ENCODE data around the gene SLC6A18. TPM values are rescaled to one million over a fixed set of nuclear protein-coding genes. Genes with fewer than 3 reads are reported as not detected.

Gene SLC6A18
- total RNA-seq, 1 experiment from 2014 or later = not detected

- H3K4me1 ChIP-seq (ENCODE audit: control insufficient read depth, insufficient read depth, low read length) = peaks cover 11% of the 10 kb centered on the region
- intact Hi-C loops (cut with micrococcal nuclease; ENCODE audit: unreplicated experiment) (loop anchor here (10.0 kb wide), 1 partner anchor 466 kb away; no protein-coding TSS in a partner anchor), in situ Hi-C loops (cut with HindIII; ENCODE audit: low pct_unique_long_range_greater_than_20kb, low sequenced_read_pairs) (no loop called here)
- no peak for DNase-seq (ENCODE audit: low read depth, low spot score)
- no peaks in the 10 kb centered on the region for H3K36me3 ChIP-seq (ENCODE audit: control insufficient read depth, insufficient read depth, low read length)
- H3K27ac ChIP-seq (ENCODE audit: low read length) = no peak overlapping the region
- no peak overlapping the region for H3K4me3 ChIP-seq (ENCODE audit: low read depth in 2 of 2, low read length in 2 of 2)
- BruUV-seq (replicated peaks) = no TSS peak
- ChIA-PET CTCF (interaction anchor here (0.8 kb wide), 1 partner anchor 202 kb away, joined by 3 read pairs; no protein-coding TSS in a partner anchor), POLR2A (no interaction called here)
- H3K27me3 ChIP-seq (ENCODE audit: control insufficient read depth, insufficient read depth, low read length) = no peaks in the 10 kb centered on the region
- no peak for ATAC-seq
- TF ChIP-seq REST (IDR thresholded peaks at IDR 0.05; ENCODE audit: insufficient read depth in 1 of 2, low read depth in 2 of 2, low read length in 1 of 2) (no peak), TCF7L2 (IDR thresholded peaks at IDR 0.05; ENCODE audit: low read depth, low read length) (no peak), POLR2AphosphoS5 (IDR thresholded peaks at IDR 0.05; ENCODE audit: low read depth, low read length) (no peak), CTCF (IDR thresholded peaks at IDR 0.05) (no peak), SIN3A (IDR thresholded peaks at IDR 0.05; ENCODE audit: borderline replicate concordance, insufficient read depth, low read depth, low read length) (no peak)
- H3K9me3 ChIP-seq (ENCODE audit: control insufficient read depth, insufficient read depth, low read depth, low read length) = no peaks in the 10 kb centered on the region
Measured at GRCh38 chr5:1178529-1179382, 46.4 kb upstream of the SLC6A18 start.

DNA sequence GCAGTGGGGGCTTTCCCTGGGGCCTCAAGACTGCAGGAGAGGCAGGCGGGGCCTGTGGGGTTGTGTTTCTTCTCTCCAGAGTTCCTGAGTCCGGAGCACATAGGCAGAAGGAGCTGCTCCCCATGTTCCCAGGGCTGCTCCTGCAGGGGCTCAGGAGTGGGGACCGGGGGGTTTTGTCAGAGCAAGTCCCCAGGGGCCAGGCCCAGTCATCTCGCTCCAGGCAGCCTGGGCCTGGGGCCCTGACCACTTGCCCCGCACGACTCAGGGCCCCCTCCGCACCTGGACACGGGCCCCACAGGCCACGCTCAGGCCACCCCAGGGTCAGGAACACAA lies 45.8 kb upstream of the SLC6A18 start:
- ATAC-seq (no peak), DNase-seq (ENCODE audit: low read depth, low spot score) (no peak)
- TF ChIP-seq CTCF (IDR thresholded peaks at IDR 0.05) (no peak), SIN3A (IDR thresholded peaks at IDR 0.05; ENCODE audit: borderline replicate concordance, insufficient read depth, low read depth, low read length) (no peak), TCF7L2 (IDR thresholded peaks at IDR 0.05; ENCODE audit: low read depth, low read length) (no peak), REST (IDR thresholded peaks at IDR 0.05; ENCODE audit: insufficient read depth in 1 of 2, low read depth in 2 of 2, low read length in 1 of 2) (no peak), POLR2AphosphoS5 (IDR thresholded peaks at IDR 0.05; ENCODE audit: low read depth, low read length) (no peak)
- no peaks in the 10 kb centered on the region for H3K9me3 ChIP-seq (ENCODE audit: control insufficient read depth, insufficient read depth, low read depth, low read length)
- no peaks in the 10 kb centered on the region for H3K27me3 ChIP-seq (ENCODE audit: control insufficient read depth, insufficient read depth, low read length)
- intact Hi-C loops (cut with micrococcal nuclease; ENCODE audit: unreplicated experiment) = loop anchor here (10.0 kb wide), 1 partner anchor 465 kb away; no protein-coding TSS in a partner anchor
- CTCF ChIA-PET = no interaction called here
- H3K27ac ChIP-seq (ENCODE audit: low read length) = no peak overlapping the region
- H3K4me3 ChIP-seq (ENCODE audit: low read depth in 2 of 2, low read length in 2 of 2) = no peak overlapping the region
- BruUV-seq (replicated peaks) = no TSS peak
- in situ Hi-C loops (cut with HindIII; ENCODE audit: low pct_unique_long_range_greater_than_20kb, low sequenced_read_pairs) = no loop called here
- H3K36me3 ChIP-seq (ENCODE audit: control insufficient read depth, insufficient read depth, low read length) = no peaks in the 10 kb centered on the region
- H3K4me1 ChIP-seq (ENCODE audit: control insufficient read depth, insufficient read depth, low read length) = peaks cover 7% of the 10 kb centered on the region
- POLR2A ChIA-PET = no interaction called here

All from Panc1 (cell line).